ENCODE measurements around the gene LHFPL6.

The LHFPL6 gene

DNA sequence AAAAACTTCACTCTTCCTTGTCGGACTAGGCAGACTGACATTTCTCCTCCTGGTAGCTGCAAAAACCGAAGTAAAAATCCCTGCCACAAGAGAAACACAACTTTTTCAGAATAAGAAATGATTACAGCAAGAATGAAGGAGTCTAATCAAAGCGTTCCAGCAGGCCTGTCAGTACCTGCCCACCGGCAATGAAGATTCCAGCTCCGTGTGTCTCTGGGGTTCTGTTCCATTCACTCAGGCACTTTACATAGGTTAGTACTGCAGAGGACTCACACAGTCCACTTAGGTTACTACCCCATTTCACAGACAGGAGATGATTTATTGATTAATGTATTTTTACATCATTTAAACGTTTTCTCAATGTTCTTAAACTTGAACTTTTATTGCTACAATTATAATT is 289.3 kb downstream of the LHFPL6 start:
- TF ChIP-seq TCF12 (IDR thresholded peaks at IDR 0.05; ENCODE audit: low read depth) (no peak), YY1 (IDR thresholded peaks at IDR 0.05; ENCODE audit: low read depth) (no peak), NFIC (IDR thresholded peaks at IDR 0.05) (no peak), RAD21 (IDR thresholded peaks at IDR 0.05; ENCODE audit: low read depth) (no peak), ZBTB7A (IDR thresholded peaks at IDR 0.05; ENCODE audit: low read depth) (no peak), TAF1 (IDR thresholded peaks at IDR 0.05; ENCODE audit: low read depth) (no peak), USF1 (IDR thresholded peaks at IDR 0.05) (no peak), TEAD4 (IDR thresholded peaks at IDR 0.05) (no peak), CREB1 (IDR thresholded peaks at IDR 0.05; ENCODE audit: low read depth) (no peak), EGR1 (IDR thresholded peaks at IDR 0.05) (no peak), EP300 (IDR thresholded peaks at IDR 0.05; ENCODE audit: borderline replicate concordance) (no peak), CEBPB (IDR thresholded peaks at IDR 0.05) (no peak), MAX (IDR thresholded peaks at IDR 0.05) (no peak), FOXM1 (IDR thresholded peaks at IDR 0.05; ENCODE audit: borderline replicate concordance, low read depth) (no peak)
- TF ChIP-seq, protein P1, sequence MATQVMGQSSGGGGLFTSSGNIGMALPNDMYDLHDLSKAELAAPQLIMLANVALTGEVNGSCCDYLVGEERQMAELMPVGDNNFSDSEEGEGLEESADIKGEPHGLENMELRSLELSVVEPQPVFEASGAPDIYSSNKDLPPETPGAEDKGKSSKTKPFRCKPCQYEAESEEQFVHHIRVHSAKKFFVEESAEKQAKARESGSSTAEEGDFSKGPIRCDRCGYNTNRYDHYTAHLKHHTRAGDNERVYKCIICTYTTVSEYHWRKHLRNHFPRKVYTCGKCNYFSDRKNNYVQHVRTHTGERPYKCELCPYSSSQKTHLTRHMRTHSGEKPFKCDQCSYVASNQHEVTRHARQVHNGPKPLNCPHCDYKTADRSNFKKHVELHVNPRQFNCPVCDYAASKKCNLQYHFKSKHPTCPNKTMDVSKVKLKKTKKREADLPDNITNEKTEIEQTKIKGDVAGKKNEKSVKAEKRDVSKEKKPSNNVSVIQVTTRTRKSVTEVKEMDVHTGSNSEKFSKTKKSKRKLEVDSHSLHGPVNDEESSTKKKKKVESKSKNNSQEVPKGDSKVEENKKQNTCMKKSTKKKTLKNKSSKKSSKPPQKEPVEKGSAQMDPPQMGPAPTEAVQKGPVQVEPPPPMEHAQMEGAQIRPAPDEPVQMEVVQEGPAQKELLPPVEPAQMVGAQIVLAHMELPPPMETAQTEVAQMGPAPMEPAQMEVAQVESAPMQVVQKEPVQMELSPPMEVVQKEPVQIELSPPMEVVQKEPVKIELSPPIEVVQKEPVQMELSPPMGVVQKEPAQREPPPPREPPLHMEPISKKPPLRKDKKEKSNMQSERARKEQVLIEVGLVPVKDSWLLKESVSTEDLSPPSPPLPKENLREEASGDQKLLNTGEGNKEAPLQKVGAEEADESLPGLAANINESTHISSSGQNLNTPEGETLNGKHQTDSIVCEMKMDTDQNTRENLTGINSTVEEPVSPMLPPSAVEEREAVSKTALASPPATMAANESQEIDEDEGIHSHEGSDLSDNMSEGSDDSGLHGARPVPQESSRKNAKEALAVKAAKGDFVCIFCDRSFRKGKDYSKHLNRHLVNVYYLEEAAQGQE (IDR thresholded peaks at IDR 0.05; ENCODE audit: low read depth) = no peak

GRCh38 chr13:39312596-39312995 is 290.4 kb downstream of the LHFPL6 start:
- TF ChIP-seq EP300 (IDR thresholded peaks at IDR 0.05; ENCODE audit: borderline replicate concordance) = no peak
- no peak for TF ChIP-seq EGR1 (IDR thresholded peaks at IDR 0.05)
- TF ChIP-seq, protein P1 (IDR thresholded peaks at IDR 0.05; ENCODE audit: low read depth) = no peak
- TF ChIP-seq RAD21 (IDR thresholded peaks at IDR 0.05; ENCODE audit: low read depth) = no peak
- no peak for TF ChIP-seq FOXM1 (IDR thresholded peaks at IDR 0.05; ENCODE audit: borderline replicate concordance, low read depth)
- no peak for TF ChIP-seq ZBTB7A (IDR thresholded peaks at IDR 0.05; ENCODE audit: low read depth)
- TF ChIP-seq TCF12 (IDR thresholded peaks at IDR 0.05; ENCODE audit: low read depth) = no peak
- no peak for TF ChIP-seq CEBPB (IDR thresholded peaks at IDR 0.05)
- no peak for TF ChIP-seq YY1 (IDR thresholded peaks at IDR 0.05; ENCODE audit: low read depth)
- TF ChIP-seq TAF1 (IDR thresholded peaks at IDR 0.05; ENCODE audit: low read depth) = no peak
- TF ChIP-seq TEAD4 (IDR thresholded peaks at IDR 0.05) = no peak
- no peak for TF ChIP-seq MAX (IDR thresholded peaks at IDR 0.05)
- no peak for TF ChIP-seq USF1 (IDR thresholded peaks at IDR 0.05)
- TF ChIP-seq NFIC (IDR thresholded peaks at IDR 0.05) = no peak

- TF ChIP-seq EGR1 (IDR thresholded peaks at IDR 0.05) = no peak
Measured at GRCh38 chr13:39311619-39312018, 291.4 kb downstream of the LHFPL6 start.

DNA sequence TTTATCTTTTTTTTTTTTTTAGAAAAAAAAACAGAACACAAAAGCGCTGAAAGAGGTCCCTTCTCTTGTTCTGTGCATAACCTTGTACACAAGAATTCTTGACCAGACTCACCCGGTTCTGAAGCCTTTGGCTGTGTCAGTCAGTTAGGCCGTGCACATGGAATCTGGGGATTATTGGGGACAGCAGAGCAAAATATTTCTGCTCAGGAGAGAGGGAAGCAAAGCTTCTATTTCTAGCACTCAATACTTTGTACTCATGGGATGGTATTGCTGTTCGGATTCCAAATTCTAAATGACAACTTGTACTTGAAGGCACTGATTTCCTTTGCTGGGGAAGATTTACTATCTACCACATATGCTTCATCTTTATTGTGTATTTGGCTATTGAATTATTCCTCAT is 292.0 kb downstream of the LHFPL6 start:
- no peak for TF ChIP-seq TAF1 (IDR thresholded peaks at IDR 0.05; ENCODE audit: low read depth)
- TF ChIP-seq, protein P1 (IDR thresholded peaks at IDR 0.05; ENCODE audit: low read depth) = no peak
- TF ChIP-seq CEBPB (IDR thresholded peaks at IDR 0.05) = no peak
- no peak for TF ChIP-seq EGR1 (IDR thresholded peaks at IDR 0.05)
- no peak for TF ChIP-seq TEAD4 (IDR thresholded peaks at IDR 0.05)
- TF ChIP-seq RAD21 (IDR thresholded peaks at IDR 0.05; ENCODE audit: low read depth) = no peak
- TF ChIP-seq MAX (IDR thresholded peaks at IDR 0.05) = no peak
- TF ChIP-seq TCF12 (IDR thresholded peaks at IDR 0.05; ENCODE audit: low read depth) = no peak
- no peak for TF ChIP-seq EP300 (IDR thresholded peaks at IDR 0.05; ENCODE audit: borderline replicate concordance)
- no peak for TF ChIP-seq YY1 (IDR thresholded peaks at IDR 0.05; ENCODE audit: low read depth)
- no peak for TF ChIP-seq ZBTB7A (IDR thresholded peaks at IDR 0.05; ENCODE audit: low read depth)
- TF ChIP-seq CREB1 (IDR thresholded peaks at IDR 0.05; ENCODE audit: low read depth) = no peak
- no peak for TF ChIP-seq USF1 (IDR thresholded peaks at IDR 0.05)
- no peak for TF ChIP-seq FOXM1 (IDR thresholded peaks at IDR 0.05; ENCODE audit: borderline replicate concordance, low read depth)
- TF ChIP-seq NFIC (IDR thresholded peaks at IDR 0.05) = no peak
